SW480 (cell line): Measurements from ENCODE around the gene SYT1.

Experiments used
- DNase-seq: peaks from one replicate; pipeline ENCODE4 v3.0.0-alpha.2; 2016; ENCODE audit warnings: low spot score

The SYT1 gene

GRCh38 chr12:79058342-79058741 is 193.8 kb downstream of the SYT1 start:
- peak; percentile 75 for DNase-seq

GRCh38 chr12:79059557-79059956 is 195.0 kb downstream of the SYT1 start:
- no peak for DNase-seq

GRCh38 chr12:79063258-79063657 is 198.7 kb downstream of the SYT1 start:
- DNase-seq, result no peak

- DNase-seq, result no peak
Measured at GRCh38 chr12:79067977-79068376, 203.4 kb downstream of the SYT1 start.

GRCh38 chr12:79069009-79069408 is 204.4 kb downstream of the SYT1 start:
- peak; percentile 10 for DNase-seq

GRCh38 chr12:79071498-79071897 is 206.9 kb downstream of the SYT1 start:
- no peak for DNase-seq

- DNase-seq, result no peak
Measured at GRCh38 chr12:79073506-79073905, 208.9 kb downstream of the SYT1 start.

- DNase-seq, result no peak
Measured at GRCh38 chr12:79082595-79082994, 218.0 kb downstream of the SYT1 start.

GRCh38 chr12:79083181-79083580 is 218.6 kb downstream of the SYT1 start:
- DNase-seq, result peak; percentile 28

GRCh38 chr12:79085106-79085682 is 220.6 kb downstream of the SYT1 start:
- no peak for DNase-seq

GRCh38 chr12:79086541-79087296 is 222.1 kb downstream of the SYT1 start:
- DNase-seq, result no peak

- DNase-seq, result no peak
Measured at GRCh38 chr12:79098530-79098929, 234.0 kb downstream of the SYT1 start.

GRCh38 chr12:79108962-79109361 is 244.4 kb downstream of the SYT1 start:
- DNase-seq, result no peak

GRCh38 chr12:79114896-79115295 is 250.3 kb downstream of the SYT1 start:
- DNase-seq, result no peak

GRCh38 chr12:79115743-79116142 is 251.2 kb downstream of the SYT1 start:
- DNase-seq, result no peak

- DNase-seq, result no peak
Measured at GRCh38 chr12:79119796-79120195, 255.2 kb downstream of the SYT1 start.

- no peak for DNase-seq
Measured at GRCh38 chr12:79121486-79121885, 256.9 kb downstream of the SYT1 start.

- DNase-seq, result no peak
Measured at GRCh38 chr12:79124385-79124784, 259.8 kb downstream of the SYT1 start.

- DNase-seq, result no peak
Measured at GRCh38 chr12:79125358-79125757, 260.8 kb downstream of the SYT1 start.

- peak; percentile 16 for DNase-seq
Measured at GRCh38 chr12:79127271-79127751, 262.7 kb downstream of the SYT1 start.

- peak; percentile 1 for DNase-seq
Measured at GRCh38 chr12:79128956-79129355, 264.4 kb downstream of the SYT1 start.

- no peak for DNase-seq
Measured at GRCh38 chr12:79138872-79139271, 274.3 kb downstream of the SYT1 start.

- no peak for DNase-seq
Measured at GRCh38 chr12:79140711-79141110, 276.1 kb downstream of the SYT1 start.

- no peak for DNase-seq
Measured at GRCh38 chr12:79141776-79142175, 277.2 kb downstream of the SYT1 start.
